ENCODE measurements around the gene C8B. TPM values are rescaled to one million over a fixed set of nuclear protein-coding genes. Genes with fewer than 3 reads are reported as not detected.

Gene C8B
- total RNA-seq, 1 experiment from 2014 or later = not detected

GRCh38 chr1:56922070-56922469 lies 43.7 kb downstream of the C8B start:
- Histone ChIP-seq H3K4me1 (peaks cover 9% of the 10 kb centered on the region; the same call in 1 of the 2 replicates), H3K27me3 (replicated peaks; ENCODE audit: control insufficient read depth, insufficient read depth, low read length) (no peaks in the 10 kb centered on the region), H3K36me3 (ENCODE audit: control insufficient read depth, insufficient read depth, low read length) (no peaks in the 10 kb centered on the region), H3K4me3 (ENCODE audit: low read depth, low read length) (no peak overlapping the region), H3K9me3 (no peaks in the 10 kb centered on the region)
- H3K4me3 Mint-ChIP-seq (ENCODE audit: unreplicated experiment) = no peak overlapping the region
- H3K36me3 Mint-ChIP-seq (ENCODE audit: insufficient read depth, unreplicated experiment) = no peaks in the 10 kb centered on the region
- no peaks in the 10 kb centered on the region for H3K27me3 Mint-ChIP-seq (ENCODE audit: insufficient read depth, unreplicated experiment)
- CTCF ChIA-PET = no interaction called here
- no peaks in the 10 kb centered on the region for H3K9me3 Mint-ChIP-seq (ENCODE audit: unreplicated experiment)
- POLR2A ChIA-PET = no interaction called here
- intact Hi-C loops (cut with micrococcal nuclease; ENCODE audit: unreplicated experiment) = no loop called here
- H3K27ac Mint-ChIP-seq (ENCODE audit: unreplicated experiment) = no peak overlapping the region
- BruUV-seq (replicated peaks) = no TSS peak
- DNase-seq = no peak
- TF ChIP-seq CTCF (IDR thresholded peaks at IDR 0.05; ENCODE audit: insufficient read depth in 1 of 2, low read depth in 1 of 2, low read length in 1 of 2, severe bottlenecking in 1 of 2, unreplicated experiment in 1 of 2) = no peak
- peaks cover 14% of the 10 kb centered on the region for H3K4me1 Mint-ChIP-seq (ENCODE audit: low read depth, unreplicated experiment)

GRCh38 chr1:56921479-56921878 lies 44.3 kb downstream of the C8B start:
- H3K9me3 Mint-ChIP-seq (ENCODE audit: unreplicated experiment) = no peaks in the 10 kb centered on the region
- H3K27me3 Mint-ChIP-seq (ENCODE audit: insufficient read depth, unreplicated experiment) = no peaks in the 10 kb centered on the region
- Histone ChIP-seq H3K9me3 (no peaks in the 10 kb centered on the region), H3K36me3 (ENCODE audit: control insufficient read depth, insufficient read depth, low read length) (no peaks in the 10 kb centered on the region), H3K27me3 (replicated peaks; ENCODE audit: control insufficient read depth, insufficient read depth, low read length) (no peaks in the 10 kb centered on the region), H3K4me3 (ENCODE audit: low read depth, low read length) (no peak overlapping the region), H3K4me1 (peaks cover 9% of the 10 kb centered on the region; the same call in 1 of the 2 replicates)
- H3K4me1 Mint-ChIP-seq (ENCODE audit: low read depth, unreplicated experiment) = peaks cover 14% of the 10 kb centered on the region
- ChIA-PET CTCF (no interaction called here), POLR2A (no interaction called here)
- no peak overlapping the region for H3K4me3 Mint-ChIP-seq (ENCODE audit: unreplicated experiment)
- H3K36me3 Mint-ChIP-seq (ENCODE audit: insufficient read depth, unreplicated experiment) = no peaks in the 10 kb centered on the region
- no peak overlapping the region for H3K27ac Mint-ChIP-seq (ENCODE audit: unreplicated experiment)
- no peak for TF ChIP-seq CTCF (IDR thresholded peaks at IDR 0.05; ENCODE audit: insufficient read depth in 1 of 2, low read depth in 1 of 2, low read length in 1 of 2, severe bottlenecking in 1 of 2, unreplicated experiment in 1 of 2)
- no TSS peak for BruUV-seq (replicated peaks)
- DNase-seq = no peak
- intact Hi-C loops (cut with micrococcal nuclease; ENCODE audit: unreplicated experiment) = no loop called here

- POLR2A ChIA-PET = no interaction called here
- Mint-ChIP-seq H3K36me3 (ENCODE audit: insufficient read depth, unreplicated experiment) (no peaks in the 10 kb centered on the region), H3K27ac (ENCODE audit: unreplicated experiment) (no peak overlapping the region), H3K4me1 (ENCODE audit: low read depth, unreplicated experiment) (peaks cover 14% of the 10 kb centered on the region), H3K4me3 (ENCODE audit: unreplicated experiment) (no peak overlapping the region), H3K9me3 (ENCODE audit: unreplicated experiment) (no peaks in the 10 kb centered on the region), H3K27me3 (ENCODE audit: insufficient read depth, unreplicated experiment) (no peaks in the 10 kb centered on the region)
- Histone ChIP-seq H3K27me3 (replicated peaks; ENCODE audit: control insufficient read depth, insufficient read depth, low read length) (no peaks in the 10 kb centered on the region), H3K9me3 (no peaks in the 10 kb centered on the region), H3K4me3 (ENCODE audit: low read depth, low read length) (no peak overlapping the region), H3K36me3 (ENCODE audit: control insufficient read depth, insufficient read depth, low read length) (no peaks in the 10 kb centered on the region), H3K4me1 (peaks cover 9% of the 10 kb centered on the region; the same call in 1 of the 2 replicates)
- no peak for DNase-seq
- intact Hi-C loops (cut with micrococcal nuclease; ENCODE audit: unreplicated experiment) = no loop called here
- no TSS peak for BruUV-seq (replicated peaks)
- CTCF ChIA-PET = no interaction called here
- no peak for TF ChIP-seq CTCF (IDR thresholded peaks at IDR 0.05; ENCODE audit: insufficient read depth in 1 of 2, low read depth in 1 of 2, low read length in 1 of 2, severe bottlenecking in 1 of 2, unreplicated experiment in 1 of 2)
These were observed 45.2 kb downstream of the C8B start for GRCh38 chr1:56920591-56921001.

Data from Caco-2 (cell line).